Putamen (tissue), 1 donor: Measurements from ENCODE around the gene DYNLT5.
"Not testable (repeated sequence)": the region's sequence is repeated elsewhere in the genome, so short reads cannot be mapped to it uniquely, and the experiment has no call there.

Experiments used
- DNase-seq: peaks from one replicate; pipeline ENCODE4 v3.0.0-alpha.2; 2016; ENCODE audit warnings: low spot score

The DYNLT5 gene, protein sequence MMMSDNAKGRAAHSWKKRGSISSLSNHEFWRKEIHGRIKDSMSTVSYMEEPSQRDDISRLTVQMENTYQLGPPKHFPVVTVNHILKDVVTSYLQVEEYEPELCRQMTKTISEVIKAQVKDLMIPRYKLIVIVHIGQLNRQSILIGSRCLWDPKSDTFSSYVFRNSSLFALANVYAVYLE

DNA sequence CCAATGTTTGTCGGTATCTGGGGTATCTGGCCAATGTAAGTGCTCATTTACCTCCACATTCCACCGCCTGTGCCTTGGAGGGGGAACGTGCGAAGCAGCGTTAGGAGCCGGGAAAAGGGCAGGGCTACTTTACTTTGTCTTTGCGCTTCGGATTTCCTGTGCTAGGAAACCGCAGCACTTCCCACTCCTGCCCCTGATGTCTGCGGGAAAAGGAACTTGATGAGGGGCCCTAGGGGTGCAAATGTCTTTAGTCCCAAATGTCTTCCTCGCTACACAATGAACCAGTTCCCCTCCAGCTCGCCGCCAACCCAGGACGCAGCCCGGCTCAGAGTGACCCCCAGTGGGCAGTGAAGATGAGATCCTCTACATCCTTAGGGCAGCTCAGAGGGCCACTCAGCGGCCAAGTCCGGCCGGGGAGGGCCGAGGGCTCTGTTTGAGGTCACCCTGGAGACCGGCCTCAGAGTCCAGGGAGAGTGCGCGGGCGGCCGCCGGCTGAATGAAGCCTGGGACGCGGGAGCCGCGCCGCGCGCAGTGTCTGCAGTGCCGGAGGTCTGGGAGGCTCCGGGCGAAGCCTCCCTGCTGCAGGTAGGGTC is at the start of gene DYNLT5:
Gene DYNLT5 (plus strand): TSS at position 460 of the 593 bp plus-strand sequence. CDS start 2,200 bp downstream, outside the sequence.
- DNase-seq, result no peak

DNA sequence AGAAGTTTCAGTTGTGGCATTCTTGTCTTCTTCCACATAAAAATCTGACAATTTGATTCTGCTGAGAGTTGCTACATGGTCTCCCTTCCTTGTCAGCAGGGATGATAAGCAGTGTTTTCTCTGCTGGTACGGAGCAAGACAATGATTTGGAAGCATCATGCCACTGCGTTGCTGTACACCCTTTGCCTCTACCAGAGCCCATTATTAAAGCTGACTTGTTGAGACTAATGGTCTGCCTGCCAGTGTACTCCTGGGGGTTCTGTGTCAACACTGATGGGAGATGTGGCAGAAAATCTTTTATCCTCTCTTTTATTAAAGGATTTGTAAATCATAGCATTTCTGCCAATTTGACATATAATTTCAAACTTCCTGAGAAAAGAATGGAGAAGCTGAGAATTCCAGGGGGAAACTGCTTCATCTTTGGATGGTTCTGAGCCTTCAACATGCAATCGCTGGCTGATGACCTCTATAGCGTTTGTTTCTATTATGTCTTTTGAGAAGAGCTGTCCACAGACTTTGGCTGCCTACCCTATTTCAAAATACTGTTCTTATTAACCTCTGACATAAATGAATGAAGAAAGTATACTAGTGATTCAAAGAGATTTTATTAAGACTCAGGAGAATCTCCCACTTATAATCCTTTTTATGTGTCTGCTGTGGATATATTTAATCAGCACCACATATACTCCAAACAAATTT is 47.9 kb upstream of the DYNLT5 start:
- DNase-seq, result no peak

DNA sequence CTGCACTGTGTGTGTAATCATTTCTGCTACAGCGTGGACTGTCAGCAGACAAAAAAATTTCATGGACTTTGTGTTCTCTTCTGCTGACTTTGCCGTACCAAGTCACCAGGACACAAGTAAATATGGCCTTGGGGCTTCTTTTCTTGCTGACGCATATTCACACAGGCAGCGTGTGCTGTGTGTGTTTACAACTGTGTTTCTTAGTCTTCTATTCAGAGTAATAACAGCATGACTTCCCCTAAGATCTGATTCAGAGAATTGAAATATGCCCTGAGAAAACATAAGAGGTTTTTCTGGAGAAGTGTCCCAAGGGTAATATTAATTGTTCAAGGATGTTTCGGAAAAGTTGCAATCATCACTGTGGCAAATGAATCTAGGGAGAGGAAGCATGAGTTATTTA is 47.1 kb upstream of the DYNLT5 start:
- DNase-seq, result no peak

DNA sequence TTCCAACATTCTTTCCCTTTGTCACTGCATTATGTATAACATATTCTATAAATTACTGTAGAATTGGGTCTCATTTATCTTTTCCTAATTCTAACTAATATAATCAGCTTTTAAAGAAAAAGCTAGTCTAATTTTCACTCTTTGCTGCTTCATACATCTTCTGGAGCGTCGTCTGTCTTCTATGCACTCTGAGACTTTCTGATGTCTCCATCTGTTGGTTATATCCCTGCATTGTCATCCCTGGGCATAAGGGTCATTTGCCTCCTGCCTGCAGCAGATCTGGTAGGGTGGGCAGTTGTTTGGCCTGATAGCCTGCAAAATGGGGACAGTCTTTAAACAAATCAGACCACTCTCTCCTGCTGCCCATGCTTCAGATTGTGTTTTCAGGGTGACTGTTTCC is 40.8 kb upstream of the DYNLT5 start:
- no peak for DNase-seq

DNA sequence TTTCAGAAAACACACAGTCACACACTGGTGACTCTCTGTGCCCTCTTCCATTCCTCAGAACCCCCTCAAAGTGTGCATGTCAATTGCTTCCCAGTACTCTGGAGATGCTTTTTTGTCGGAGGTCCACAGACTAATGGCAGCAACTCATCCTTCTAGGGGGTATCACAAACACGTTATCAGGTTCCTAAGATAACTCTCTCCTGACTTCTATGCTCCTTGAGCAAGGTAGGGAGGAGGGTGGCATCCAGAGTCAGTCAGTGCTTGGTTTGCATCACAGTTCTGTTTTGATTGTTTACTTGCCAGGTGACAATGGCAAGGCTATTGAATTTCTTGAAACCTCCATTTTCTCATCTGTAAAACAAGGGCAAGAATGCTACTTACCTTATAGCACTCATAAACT is 39.4 kb upstream of the DYNLT5 start:
- no peak for DNase-seq

DNA sequence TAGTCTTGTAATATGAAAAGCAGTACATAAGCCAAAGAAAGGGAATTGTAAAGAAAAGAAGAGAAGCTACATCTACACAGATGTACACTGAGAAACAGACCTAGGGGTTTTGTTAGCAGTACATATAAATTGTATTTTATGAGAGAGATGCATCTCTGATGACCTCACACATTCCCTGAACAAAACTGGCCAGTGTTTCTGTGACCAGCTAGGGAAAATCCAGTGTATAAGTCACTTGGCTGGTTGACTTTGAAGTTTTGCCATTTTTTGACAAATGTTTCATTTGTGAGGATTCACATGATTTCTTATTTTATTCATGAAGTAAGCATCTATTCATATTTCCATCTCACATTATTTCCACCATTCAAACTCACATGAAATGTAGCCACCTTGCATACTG is 28.3 kb upstream of the DYNLT5 start:
- DNase-seq, result no peak

DNA sequence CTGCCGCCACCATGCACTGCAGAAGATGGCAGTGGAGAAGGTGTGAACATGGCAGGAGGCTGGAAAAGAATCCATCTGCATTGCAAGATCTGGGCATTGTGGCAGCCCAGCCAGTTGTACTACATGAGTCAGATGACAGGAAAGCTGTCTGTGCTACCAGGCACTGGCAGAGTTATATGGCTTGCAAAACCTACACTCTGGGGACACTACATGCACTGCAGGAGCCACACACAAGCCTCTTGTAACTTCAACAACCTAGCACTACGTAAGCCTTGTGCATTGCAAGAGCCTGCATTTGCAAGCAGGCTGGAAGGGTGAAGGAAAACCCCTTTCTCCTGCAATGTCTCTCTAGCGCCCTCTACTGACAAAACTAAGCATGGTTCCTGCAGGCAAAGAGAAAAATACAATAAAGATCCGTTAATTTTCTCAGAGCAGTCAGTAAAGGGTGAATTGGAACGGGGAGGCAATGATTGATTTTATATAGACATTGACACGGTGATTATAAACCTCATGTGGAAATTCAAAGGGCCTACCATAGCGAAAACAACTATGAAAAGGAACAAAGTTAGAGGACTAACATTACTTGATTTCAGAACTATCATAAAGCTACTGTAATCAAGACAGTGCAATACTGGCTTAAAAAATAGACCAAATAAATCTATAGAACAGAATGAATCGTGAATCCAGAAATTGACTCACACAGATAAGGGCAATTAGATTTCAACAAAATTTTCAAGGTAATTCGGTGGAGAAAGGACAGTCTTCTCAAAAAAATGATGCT is 26.2 kb upstream of the DYNLT5 start:
- peak; percentile 71 for DNase-seq

DNA sequence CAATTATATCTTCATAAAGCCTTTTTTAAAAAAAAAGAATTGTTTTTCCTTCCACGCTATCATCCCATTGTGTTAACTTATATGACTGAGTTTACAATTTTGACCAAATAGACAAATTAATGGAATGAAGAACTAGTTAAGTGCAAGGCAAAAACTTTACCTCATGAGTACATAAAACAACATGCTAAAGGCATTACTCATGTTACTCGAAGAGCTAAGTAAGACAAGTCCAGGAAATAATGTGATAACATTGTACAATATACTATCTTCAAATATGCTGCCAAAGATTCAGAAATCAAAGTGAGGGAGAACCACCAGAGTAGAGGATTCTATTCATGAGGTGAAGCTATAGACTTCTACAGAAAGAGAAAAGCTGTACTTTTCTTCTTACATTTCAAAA is 24.2 kb upstream of the DYNLT5 start:
- no peak for DNase-seq

DNA sequence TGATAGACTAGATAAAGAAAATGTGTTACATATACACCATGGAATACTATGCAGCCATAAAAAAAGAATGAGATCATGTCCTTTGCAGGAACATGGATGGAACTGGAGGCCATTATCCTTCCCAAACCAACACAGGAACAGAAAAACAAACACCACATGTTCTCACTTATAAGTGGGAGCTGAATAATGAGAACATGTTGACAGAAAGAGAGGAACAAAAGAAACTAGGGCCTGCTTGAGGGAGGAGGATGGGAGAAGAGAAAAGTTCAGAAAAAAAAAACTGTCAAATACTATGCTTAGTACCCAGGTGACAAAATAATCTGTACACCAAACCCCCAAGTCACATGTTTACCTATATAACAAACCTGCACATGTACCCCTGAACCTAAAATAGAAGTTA is 23.5 kb upstream of the DYNLT5 start:
- DNase-seq, result not testable (repeated sequence)

DNA sequence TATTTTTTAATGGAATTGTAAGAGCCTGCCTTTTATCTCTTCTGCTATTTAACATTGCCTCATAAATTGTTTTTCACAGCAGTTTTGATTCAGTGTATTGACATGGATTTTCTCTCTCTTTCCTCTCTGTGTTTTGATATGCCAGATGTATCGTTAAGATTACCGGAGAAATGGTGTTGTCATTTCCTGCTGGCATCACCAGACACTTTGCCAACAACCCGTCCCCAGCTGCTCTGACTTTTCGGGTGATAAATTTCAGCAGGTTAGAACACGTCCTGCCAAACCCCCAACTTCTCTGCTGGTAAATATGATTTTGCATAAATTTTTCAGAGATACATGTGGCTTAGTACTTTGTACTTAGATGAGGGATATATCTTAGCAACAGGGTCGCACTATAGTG is 23.1 kb upstream of the DYNLT5 start:
- DNase-seq, result no peak

DNA sequence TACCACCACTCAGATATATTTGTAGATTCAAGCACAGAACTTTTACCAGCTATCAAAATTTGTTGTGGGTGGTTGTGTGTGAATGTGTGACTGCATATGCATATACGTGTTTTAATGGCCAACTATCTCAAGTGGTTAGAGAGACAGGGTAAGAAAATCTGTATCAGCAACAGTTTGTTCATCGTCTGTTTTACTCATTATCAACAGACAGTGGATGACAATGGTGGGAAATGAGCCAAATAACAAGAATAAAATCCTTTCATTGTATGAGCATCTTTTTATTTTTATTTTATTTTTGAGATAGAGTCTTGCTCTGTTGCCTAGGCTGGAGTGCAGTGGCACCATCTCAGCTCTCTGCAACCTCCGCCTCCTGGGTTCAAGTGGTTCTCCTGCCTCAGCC is 22.7 kb upstream of the DYNLT5 start:
- DNase-seq, result no peak

DNA sequence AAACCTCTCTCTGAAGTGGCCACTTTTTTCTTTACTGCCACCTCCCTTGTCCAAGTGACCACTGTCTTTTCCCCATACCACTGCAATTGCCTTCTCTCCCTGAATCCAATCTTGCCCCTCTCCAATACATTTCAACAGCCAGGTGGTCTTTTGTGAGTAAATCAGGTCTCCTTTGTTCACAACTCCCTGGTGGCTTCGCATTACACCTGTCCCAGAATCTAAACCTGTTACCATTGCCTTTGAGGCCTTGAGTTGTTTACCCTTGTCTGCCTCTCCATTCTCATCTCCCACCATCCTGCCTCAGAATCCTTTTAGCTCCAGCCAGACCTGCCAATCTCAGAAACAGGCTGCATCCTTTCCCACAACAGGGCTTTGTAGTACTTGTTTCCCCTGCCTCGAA is 21.8 kb upstream of the DYNLT5 start:
- no peak for DNase-seq

DNA sequence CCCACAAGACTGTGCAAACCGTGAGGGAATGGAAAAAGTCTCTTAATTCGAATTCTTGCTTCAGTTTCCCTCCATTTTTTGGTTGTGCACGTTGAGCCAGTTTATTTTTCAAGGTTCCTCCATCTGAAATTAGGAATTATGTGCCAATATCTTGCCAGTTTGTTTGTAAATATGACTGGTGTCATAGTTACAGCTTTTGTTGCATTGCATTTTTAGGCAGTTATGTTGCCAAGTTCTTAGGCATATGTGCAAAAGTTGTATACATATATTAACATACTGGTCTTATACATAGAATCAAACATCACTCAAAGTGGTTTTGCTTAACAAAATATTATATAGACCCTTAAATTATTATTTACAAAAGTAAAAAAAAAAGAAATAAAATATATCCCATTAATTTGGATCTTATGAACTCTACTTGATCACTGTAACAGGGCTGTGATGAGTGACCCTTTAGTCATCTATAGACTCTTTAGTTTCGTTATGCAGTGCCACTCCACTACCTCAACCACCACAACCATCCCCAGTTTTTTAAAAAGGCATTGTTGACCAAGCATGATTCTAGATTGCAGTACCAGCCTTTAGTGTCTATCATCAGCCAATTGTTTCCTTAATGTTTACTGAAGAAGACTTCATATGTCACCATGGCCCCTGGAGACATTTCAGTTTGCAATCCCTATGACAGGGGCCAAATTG is 20.9 kb upstream of the DYNLT5 start:
- DNase-seq, result no peak

DNA sequence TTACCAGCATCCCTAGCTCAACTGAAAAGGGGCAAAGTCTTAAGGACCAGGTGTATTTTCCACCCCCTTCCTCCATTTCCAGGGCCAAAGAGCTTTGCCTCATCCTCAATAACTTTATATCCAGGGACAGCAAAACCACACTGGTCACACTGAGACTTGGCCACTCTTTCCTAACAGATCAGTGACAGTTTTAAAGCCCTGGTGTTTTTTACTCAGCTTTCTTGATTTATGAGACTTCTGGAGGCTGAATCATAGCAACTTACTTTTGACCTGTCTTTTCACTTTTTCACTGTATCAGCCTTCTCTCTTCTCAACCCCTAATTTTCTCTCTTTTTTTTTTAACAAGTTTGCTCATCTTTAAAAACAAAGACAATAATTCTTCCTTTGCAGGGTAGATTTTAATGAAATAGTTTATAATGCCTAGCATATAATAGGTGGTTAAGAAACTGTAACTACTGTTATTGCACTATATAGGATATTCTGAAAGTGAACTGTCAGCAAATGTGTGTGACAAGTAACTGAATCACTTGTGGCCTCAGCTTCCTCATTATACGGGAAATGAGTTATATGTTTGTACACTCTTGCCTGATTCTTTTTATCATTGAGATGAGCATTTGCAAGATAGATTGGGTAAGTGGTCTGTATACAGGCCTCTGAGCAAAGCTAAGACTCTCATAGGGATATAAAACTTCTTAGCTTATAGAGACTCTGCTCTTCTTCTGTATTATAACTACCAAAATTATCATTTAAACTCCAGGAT is 19.7 kb upstream of the DYNLT5 start:
- DNase-seq, result no peak

DNA sequence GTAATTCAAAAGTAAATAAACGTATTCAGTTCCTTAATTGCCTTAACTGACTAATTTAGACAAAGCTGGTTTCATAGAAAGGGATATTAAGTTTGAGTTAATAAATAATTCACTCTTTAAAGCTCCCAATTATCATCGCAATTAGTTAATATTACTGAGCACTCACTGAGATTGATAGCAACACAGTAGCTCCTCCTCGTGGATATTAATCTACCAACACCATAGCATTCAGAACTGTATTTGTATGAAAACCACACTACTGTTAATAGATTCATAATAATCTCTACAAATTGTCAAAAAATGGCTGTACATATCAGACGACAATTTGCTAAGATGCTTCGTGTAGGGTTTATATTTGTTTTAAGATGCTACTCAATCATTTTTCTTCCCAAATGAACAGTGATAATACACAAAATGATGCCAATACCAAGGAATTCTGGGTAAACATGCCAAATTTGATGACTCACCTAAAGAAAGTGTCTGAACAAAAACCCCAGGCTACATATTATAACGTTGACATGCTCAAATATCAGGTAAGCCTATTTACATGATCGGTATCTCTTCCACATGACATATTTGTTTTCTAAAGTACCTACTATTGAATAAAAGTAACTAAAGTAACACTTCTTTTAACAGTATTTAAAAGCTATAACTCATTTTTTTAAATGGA is 18.8 kb upstream of the DYNLT5 start:
- DNase-seq, result no peak

DNA sequence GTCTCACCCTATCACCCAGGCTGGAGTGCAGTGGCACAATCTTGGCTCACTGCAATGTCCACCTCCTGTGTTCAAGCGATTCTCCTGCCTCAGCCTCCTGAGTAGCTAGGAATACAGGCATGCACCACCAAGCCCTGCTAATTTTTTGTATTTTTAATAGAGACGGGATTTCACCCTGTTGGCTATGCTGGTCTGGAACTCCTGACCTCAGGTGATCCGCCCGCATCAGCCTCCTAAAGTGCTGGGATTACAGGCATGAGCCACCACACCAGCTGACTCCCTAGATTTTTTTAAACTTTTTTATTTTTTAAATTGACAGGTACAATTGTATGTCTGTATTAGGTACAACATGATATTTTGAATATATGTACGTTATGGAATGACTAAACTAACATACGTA is 17.7 kb upstream of the DYNLT5 start:
- not testable (repeated sequence) for DNase-seq

DNA sequence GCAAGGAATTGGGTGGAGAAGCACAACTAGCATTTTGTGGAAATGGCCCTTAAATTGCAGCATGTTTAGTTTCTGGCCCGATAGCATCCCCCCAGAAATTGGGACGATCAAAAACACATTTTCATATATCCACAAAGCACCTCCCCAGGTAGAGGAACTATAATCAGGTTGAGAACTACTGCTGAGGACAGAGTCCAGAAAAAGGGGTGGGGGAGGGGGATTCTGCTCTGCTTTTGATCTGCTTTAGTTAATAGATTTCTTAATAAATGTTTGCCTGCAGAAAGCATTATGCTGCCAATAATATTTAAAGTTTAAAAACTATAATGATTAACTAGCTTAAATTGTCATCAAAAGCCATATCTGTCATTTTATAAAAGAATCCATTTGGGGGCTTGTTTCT is 14.4 kb upstream of the DYNLT5 start:
- no peak for DNase-seq

DNA sequence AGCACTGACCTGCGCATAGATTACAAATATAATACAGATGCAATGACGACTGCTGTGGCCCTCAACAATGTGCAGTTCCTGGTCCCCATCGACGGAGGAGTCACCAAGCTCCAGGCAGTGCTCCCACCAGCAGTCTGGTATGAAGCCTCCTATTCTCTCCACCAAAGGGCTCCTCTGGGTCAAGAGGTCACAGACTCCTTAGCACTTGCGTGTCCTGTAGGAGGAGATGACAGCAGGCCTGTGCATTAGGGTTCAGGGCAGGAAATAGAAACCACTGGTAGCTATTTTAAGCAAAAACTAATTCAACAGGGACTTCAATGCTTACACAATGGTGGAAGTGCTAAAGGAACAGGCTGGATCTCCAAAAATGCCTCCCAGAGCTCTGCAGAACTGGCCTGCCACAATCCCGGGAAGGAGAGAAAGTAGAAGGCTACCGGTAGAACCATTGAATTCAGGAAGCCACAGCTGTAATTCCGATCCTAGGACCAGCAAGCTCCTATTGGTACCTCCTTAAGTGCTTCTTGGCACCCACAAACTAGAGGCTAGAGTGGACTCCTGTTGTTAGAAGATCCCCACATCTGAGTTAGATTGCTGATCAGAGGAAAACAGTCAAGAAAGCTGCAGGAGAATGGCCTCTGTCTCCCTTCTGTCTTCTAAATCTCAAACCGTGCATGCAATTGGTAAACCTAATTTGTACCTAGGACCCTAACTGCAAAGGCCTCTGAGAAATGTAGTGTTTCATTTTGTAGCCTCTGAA is 12.7 kb upstream of the DYNLT5 start:
- DNase-seq, result no peak

DNA sequence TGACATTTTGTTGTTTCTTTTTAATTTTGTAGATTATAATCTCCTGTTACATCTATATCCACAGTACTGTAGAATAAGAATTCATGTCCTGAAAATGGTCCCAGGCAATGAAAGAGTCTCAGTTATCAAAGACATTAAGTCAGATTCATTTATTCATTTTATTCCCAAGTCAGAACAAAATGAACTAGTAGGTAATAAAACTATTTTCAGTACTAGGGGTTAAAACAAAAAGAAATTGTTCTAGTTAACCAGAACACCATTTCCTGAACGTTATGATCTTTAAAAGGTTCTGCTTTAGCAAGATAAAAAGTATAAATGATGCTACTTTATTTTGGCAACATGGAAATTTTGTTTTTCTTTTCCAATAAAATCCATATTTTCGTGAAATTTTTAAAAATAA is 6.8 kb upstream of the DYNLT5 start:
- no peak for DNase-seq

DNA sequence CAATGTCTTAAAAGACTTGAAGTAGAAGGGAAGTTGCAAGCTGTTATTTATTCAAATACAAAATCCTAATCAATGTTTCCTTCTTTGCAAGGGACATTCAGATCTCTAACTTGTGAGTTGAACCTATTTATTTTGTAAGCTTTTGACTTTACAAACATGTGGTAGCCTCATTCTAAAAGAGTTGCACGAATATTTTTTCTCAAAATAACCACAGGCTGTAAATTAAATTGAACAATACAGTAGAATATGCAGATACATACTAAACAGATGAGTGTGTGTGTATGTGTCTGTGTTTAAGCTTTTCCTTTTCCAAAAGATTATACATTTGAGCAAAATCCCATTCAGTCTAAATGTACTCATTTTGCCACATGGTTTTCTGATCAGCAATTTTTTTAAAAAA is 4.8 kb upstream of the DYNLT5 start:
- DNase-seq, result no peak
